Activated CD8-positive, alpha-beta T cell treated with anti-CD3 and anti-CD28 coated beads for 36 hours (primary cell): Measurements from ENCODE around the gene SUPT6H. TPM values are rescaled to one million over a fixed set of nuclear protein-coding genes. Genes with fewer than 3 reads are reported as not detected.

Experiments used
- ATAC-seq: fragments of 200-7000 bp; cut with Tn5 transposase; one replicate; pipeline ENCODE4 v1.10.0; 2021; ENCODE audit warnings: mild to moderate bottlenecking, moderate library complexity
- CTCF ChIA-PET: fragments of 350-600 bp; sonication (Branson Sonifier 250); formaldehyde crosslinking; loops from one replicate; lab custom pipeline; 2021; ENCODE audit warnings: antibody characterized with exemption; lab: Charles Lee
- POLR2A ChIA-PET: fragments of 350-600 bp; sonication (Branson Sonifier 250); formaldehyde crosslinking; loops from one replicate; lab custom pipeline; 2021; ENCODE audit warnings: antibody characterized with exemption; lab: Charles Lee
- DNase-seq: peaks from one replicate; pipeline ENCODE4 v3.0.0-alpha.2; 2020
- H3K27ac Mint-ChIP-seq: one replicate; pipeline ENCODE4 v1.8.0; 2021; ENCODE audit warnings: mild to moderate bottlenecking, mixed read lengths
- H3K27me3 Mint-ChIP-seq: one replicate; pipeline ENCODE4 v1.8.0; 2021; ENCODE audit warnings: mixed read lengths
- H3K36me3 Mint-ChIP-seq: one replicate; pipeline ENCODE4 v1.8.0; 2021; ENCODE audit warnings: low read depth, mixed read lengths
- H3K4me1 Mint-ChIP-seq: one replicate; pipeline ENCODE4 v1.8.0; 2021; ENCODE audit warnings: low read depth, mixed read lengths
- H3K4me3 Mint-ChIP-seq: one replicate; pipeline ENCODE4 v1.8.0; 2021; ENCODE audit warnings: mild to moderate bottlenecking, moderate library complexity, mixed read lengths
- H3K9me3 Mint-ChIP-seq: one replicate; pipeline ENCODE4 v1.8.0; 2021; ENCODE audit warnings: mixed read lengths
- intact Hi-C: fragments of 100-400 bp; cut with micrococcal nuclease; formaldehyde crosslinking; loops from one replicate; pipeline ENCODE4 v1.10.0; 2022
- total RNA-seq, 2 experiments: library from RNA; stranded (reverse); gene quantifications; one replicate each; pipeline ENCODE4 v1.2.3, GENCODE V29; 2021
- TF ChIP-seq, protein P1 (sequence below): fragments of 200-600 bp; IDR thresholded peaks from one replicate; pipeline ENCODE4 v1.8.0; 2022; ENCODE audit warnings: antibody characterized with exemption, mild to moderate bottlenecking

Gene SUPT6H
- total RNA-seq, 2 experiments from 2014 or later, result 60.3 to 63.3 TPM

GRCh38 chr17:28686296-28686695 lies 24.3 kb downstream of the SUPT6H start:
- CTCF ChIA-PET, result interaction anchor here (1.3 kb wide), 1 partner anchor 25 kb away, joined by 3 read pairs; the partner anchor contains the start of gene PROCA1
- intact Hi-C loops, result no loop called here
- no peaks in the 10 kb centered on the region for H3K4me1 Mint-ChIP-seq

GRCh38 chr17:28688481-28688880 lies 26.5 kb downstream of the SUPT6H start:
- CTCF ChIA-PET, result interaction anchor here (0.7 to 1.7 kb wide), 3 partner anchors 13 to 75 kb away, joined by 3 to 5 read pairs (median 4); no protein-coding TSS in a partner anchor
- TF ChIP-seq, protein P1, sequence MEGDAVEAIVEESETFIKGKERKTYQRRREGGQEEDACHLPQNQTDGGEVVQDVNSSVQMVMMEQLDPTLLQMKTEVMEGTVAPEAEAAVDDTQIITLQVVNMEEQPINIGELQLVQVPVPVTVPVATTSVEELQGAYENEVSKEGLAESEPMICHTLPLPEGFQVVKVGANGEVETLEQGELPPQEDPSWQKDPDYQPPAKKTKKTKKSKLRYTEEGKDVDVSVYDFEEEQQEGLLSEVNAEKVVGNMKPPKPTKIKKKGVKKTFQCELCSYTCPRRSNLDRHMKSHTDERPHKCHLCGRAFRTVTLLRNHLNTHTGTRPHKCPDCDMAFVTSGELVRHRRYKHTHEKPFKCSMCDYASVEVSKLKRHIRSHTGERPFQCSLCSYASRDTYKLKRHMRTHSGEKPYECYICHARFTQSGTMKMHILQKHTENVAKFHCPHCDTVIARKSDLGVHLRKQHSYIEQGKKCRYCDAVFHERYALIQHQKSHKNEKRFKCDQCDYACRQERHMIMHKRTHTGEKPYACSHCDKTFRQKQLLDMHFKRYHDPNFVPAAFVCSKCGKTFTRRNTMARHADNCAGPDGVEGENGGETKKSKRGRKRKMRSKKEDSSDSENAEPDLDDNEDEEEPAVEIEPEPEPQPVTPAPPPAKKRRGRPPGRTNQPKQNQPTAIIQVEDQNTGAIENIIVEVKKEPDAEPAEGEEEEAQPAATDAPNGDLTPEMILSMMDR, result no peak
- H3K4me3 Mint-ChIP-seq, result no peak overlapping the region
- no peak overlapping the region for H3K27ac Mint-ChIP-seq
- intact Hi-C loops, result no loop called here
- no peaks in the 10 kb centered on the region for H3K4me1 Mint-ChIP-seq
- POLR2A ChIA-PET, result interaction anchor here (0.6 to 3.8 kb wide), 5 partner anchors 11 to 86 kb away, joined by 3 to 14 read pairs (median 6); partner anchors contain the start of gene PROCA1
- H3K36me3 Mint-ChIP-seq, result peaks cover 66% of the 10 kb centered on the region
- no peaks in the 10 kb centered on the region for H3K9me3 Mint-ChIP-seq
- DNase-seq (no peak), ATAC-seq (no peak)
- H3K27me3 Mint-ChIP-seq, result no peaks in the 10 kb centered on the region

More at GRCh38 chr17:28686296-28686695, 24.3 kb downstream of the SUPT6H start:
- H3K36me3 Mint-ChIP-seq, result peaks cover 72% of the 10 kb centered on the region
- no peaks in the 10 kb centered on the region for H3K9me3 Mint-ChIP-seq
- TF ChIP-seq, protein P1, result no peak
- no peak overlapping the region for H3K27ac Mint-ChIP-seq
- POLR2A ChIA-PET, result interaction anchor here (0.6 kb wide), 1 partner anchor 10 kb away, joined by 3 read pairs; no protein-coding TSS in a partner anchor
- no peaks in the 10 kb centered on the region for H3K27me3 Mint-ChIP-seq
- H3K4me3 Mint-ChIP-seq, result no peak overlapping the region
- ATAC-seq (no peak), DNase-seq (no peak)

GRCh38 chr17:28689011-28689410 lies 27.0 kb downstream of the SUPT6H start:
- no peak for ATAC-seq
- Mint-ChIP-seq H3K4me3 (no peak overlapping the region), H3K27ac (no peak overlapping the region), H3K27me3 (no peaks in the 10 kb centered on the region), H3K9me3 (no peaks in the 10 kb centered on the region), H3K36me3 (peaks cover 68% of the 10 kb centered on the region), H3K4me1 (no peaks in the 10 kb centered on the region)
- no peak for DNase-seq
- ChIA-PET POLR2A (interaction anchor here (0.6 to 3.8 kb wide), 6 partner anchors 11 to 87 kb away, joined by 3 to 14 read pairs (median 5); partner anchors contain the start of gene PROCA1), CTCF (interaction anchor here (0.8 to 1.4 kb wide), 2 partner anchors 14 to 77 kb away, joined by 3 to 5 read pairs; no protein-coding TSS in a partner anchor)
- intact Hi-C loops, result no loop called here
- TF ChIP-seq, protein P1, result no peak

DNA sequence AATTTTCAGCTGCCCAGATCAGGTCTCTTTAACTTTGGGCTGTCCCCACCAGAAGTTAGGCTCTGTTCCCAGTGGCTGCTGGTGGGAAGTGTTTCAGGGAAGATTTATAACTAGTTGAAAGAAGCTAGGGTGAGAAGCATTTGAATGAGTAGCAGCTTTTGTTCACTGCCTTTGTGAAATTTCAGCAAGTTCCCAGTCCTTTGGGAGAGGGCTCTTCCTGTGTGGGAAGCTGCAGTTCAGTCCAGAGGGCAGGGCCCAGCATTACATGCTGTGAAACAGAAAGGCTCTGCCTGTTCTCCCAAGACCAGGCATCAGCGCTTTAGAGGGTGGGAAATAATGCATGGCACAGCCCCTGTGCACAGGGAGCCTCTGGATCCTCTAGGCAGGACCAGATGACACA lies 31.9 kb downstream of the SUPT6H start:
- no peaks in the 10 kb centered on the region for H3K27me3 Mint-ChIP-seq
- no peaks in the 10 kb centered on the region for H3K4me1 Mint-ChIP-seq
- POLR2A ChIA-PET, result interaction anchor here (0.8 to 1.7 kb wide), 3 partner anchors 11 to 116 kb away, joined by 3 to 4 read pairs (median 3); no protein-coding TSS in a partner anchor
- TF ChIP-seq, protein P1, result no peak
- no peak overlapping the region for H3K4me3 Mint-ChIP-seq
- DNase-seq (no peak), ATAC-seq (no peak)
- no peaks in the 10 kb centered on the region for H3K9me3 Mint-ChIP-seq
- no peak overlapping the region for H3K27ac Mint-ChIP-seq
- intact Hi-C loops, result no loop called here
- H3K36me3 Mint-ChIP-seq, result peaks cover 51% of the 10 kb centered on the region
- CTCF ChIA-PET, result no interaction called here

- no peak overlapping the region for H3K4me3 Mint-ChIP-seq
- peaks cover 49% of the 10 kb centered on the region for H3K36me3 Mint-ChIP-seq
- no peak overlapping the region for H3K27ac Mint-ChIP-seq
- ChIA-PET CTCF (no interaction called here), POLR2A (interaction anchor here (0.9 to 1.0 kb wide), 2 partner anchors 11 to 13 kb away, joined by 3 to 4 read pairs; partner anchors contain the start of gene PROCA1)
- intact Hi-C loops, result no loop called here
- no peaks in the 10 kb centered on the region for H3K9me3 Mint-ChIP-seq
- H3K4me1 Mint-ChIP-seq, result no peaks in the 10 kb centered on the region
- DNase-seq (no peak), ATAC-seq (no peak)
- TF ChIP-seq, protein P1, result no peak
- no peaks in the 10 kb centered on the region for H3K27me3 Mint-ChIP-seq
These were observed 36.4 kb downstream of the SUPT6H start for GRCh38 chr17:28698253-28698941.
